GM19467 (cell line): ENCODE measurements around the gene DESI1.
"Not testable (repeated sequence)": the region's sequence is repeated elsewhere in the genome, so short reads cannot be mapped to it uniquely, and the experiment has no call there.

Source experiments
- ATAC-seq: cut with Tn5 transposase; IDR thresholded peaks from one replicate; pipeline ENCODE4 v1.9.1; 2021; ENCODE audit warnings: mild to moderate bottlenecking, moderate library complexity; ENCODE audit not compliant: unreplicated experiment

DESI1 gene

GRCh38 chr22:41562461-41562860, 58.4 kb downstream of the DESI1 start:
- no peak for ATAC-seq

DNA sequence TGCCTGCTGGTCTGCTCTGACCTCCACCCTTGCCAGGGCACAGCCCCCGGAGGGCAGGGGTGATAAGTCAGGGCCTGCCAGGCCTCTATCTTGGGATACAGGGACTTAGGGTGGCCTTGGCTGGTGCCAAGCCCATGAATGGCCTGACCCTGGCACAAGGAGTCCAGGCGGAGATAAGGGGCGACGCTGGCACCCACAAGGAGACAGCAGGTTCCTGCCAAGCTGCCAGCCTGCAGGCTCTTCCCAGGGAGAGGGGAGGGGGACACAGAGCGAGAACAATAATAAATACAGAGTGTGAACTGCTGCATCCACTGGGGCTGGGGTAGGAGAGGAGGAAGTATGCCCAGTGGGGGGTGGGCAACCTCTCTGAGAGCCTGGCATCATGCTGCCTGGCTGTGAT, 59.1 kb downstream of the DESI1 start:
- ATAC-seq, result no peak

- no peak for ATAC-seq
These were observed 59.5 kb downstream of the DESI1 start for GRCh38 chr22:41561335-41561734.

- no peak for ATAC-seq
These were observed 60.8 kb downstream of the DESI1 start for GRCh38 chr22:41560095-41560471.

GRCh38 chr22:41558241-41558630, 62.6 kb downstream of the DESI1 start:
- ATAC-seq, result not testable (repeated sequence)

- ATAC-seq, result no peak
These were observed 63.2 kb downstream of the DESI1 start for GRCh38 chr22:41557401-41558240.

DNA sequence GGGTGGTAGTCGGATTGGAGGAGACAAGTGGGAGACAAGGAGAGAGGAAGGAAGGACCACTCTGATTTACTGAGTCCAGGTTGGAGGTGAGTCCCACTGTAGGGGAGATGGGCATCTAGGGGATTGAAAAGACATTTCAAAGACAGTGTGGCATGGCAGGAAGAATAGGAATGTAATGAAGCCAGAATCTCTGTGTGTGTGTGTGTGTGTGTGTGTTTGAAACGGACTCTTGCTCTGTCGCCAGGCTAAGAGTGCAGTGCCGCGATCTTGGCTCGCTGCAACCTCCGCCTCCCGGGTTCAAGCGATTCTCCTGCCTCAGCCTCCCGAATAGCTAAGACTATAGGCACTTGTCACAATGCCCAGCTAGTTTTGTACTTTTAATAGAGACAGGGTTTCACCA, 64.3 kb downstream of the DESI1 start:
- ATAC-seq, result no peak

DNA sequence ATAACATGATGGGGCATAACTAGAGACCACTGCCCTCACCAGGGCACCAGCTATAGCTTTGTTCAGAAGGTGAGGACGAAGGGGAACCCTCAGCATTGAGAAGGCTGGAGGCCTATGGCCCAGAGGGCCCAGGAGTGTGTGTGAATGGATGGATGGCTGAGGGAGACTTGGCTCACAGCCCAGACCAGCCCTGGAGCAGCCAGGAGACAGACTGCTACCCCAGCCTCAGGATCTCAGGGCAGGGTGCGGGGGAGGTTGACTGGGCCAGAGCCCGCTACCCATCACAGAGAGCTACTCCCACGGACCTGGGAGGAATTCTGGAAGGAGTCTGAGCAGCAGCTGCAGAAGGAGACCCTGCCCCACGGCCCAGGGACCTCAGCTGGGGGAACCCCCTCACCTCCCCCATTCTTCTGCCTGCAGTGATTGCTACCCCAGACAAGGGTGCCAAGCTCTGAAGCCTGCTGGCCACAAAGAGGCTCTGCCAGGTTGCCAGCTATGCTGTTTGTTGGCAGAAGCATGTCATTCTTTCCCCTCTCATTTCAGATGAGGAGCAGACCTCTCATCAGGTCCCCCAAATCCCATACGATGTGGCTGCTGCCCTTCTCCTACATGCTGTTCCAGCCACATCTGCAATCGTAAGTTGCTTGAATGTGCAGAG, 65.4 kb downstream of the DESI1 start:
- ATAC-seq, result no peak

DNA sequence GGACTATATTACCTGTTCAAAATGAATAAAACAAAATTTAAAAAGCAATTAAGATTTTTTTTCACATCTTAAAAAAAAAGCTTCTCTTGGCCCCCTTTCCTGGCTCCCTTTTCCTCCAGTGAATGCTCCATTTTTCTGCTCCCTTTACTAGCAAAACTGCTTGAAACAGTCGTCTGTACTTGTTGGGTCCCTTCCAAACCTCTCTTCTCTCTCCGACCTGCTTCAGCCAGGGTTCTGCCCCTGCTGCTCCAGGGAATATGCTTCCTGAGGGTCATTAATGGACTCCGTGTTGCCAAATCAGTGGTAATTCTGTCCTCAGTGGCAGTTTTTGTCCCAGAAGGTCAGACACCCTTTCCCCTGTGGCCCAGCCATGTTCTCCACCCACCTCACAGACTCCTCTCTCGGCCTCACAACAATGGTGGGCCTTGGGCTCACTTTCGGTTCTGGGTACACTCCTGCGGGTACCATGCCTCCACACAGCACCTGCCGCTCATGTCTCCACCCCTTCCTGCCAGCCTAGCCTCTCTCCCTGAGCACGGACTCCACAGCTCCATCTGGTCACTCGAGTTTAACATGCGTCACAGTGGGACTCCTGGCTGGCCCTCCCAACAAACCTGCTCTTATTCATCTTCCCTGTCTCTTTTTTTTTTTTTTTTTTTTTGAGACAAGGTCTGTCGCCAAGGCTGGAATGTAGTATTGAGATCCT, 68.8 kb downstream of the DESI1 start:
- ATAC-seq, result no peak

DNA sequence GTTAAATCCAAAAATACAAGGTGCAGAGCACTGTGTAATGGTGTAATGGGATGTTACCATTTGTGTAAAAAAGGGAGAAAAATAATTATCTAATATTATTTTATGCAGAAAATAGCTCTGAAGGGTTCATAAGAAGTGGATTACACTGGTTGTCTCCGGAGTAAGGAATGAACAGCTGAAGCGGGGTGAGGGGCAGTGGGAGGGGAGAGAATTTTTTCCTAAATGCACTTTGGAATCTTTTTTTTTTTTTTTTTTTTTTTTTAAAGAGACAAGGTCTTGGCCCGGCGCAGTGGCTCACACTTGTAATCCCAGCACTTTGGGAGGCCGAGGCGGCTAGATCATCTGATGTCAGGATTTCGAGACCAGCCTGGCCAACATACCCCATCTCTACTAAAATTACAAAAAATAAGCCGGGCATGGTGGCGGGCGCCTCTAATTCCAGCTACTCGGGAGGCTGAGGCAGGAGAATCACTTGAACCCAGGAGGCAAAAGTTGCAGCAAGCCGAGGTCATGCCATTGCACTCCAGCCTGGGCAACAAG, 69.8 kb downstream of the DESI1 start:
- ATAC-seq, result no peak

DNA sequence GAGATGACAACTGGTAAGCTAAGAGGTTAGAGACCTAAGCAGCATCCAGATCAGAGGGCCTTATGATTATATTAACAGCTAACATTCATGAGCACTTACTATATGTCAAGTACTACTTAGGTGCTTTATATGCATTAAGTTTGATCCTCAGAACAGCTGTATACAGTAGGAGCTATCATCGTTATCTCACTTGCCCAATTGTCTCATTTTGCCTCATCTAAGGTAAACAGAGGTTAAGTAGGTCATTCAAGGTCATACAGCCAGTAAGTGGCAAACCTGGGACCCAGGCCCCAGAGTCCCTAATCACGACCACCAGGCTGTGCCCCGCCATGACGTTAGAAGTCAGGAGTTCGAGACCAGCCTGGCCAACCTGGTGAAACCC, 72.0 kb downstream of the DESI1 start:
- no peak for ATAC-seq
